ENCODE data around the gene TNRC18. TPM values are rescaled to one million over a fixed set of nuclear protein-coding genes. Genes with fewer than 3 reads are reported as not detected.

The TNRC18 gene
- total RNA-seq, 4 donors from 2014 or later = 17.9 to 75.5 (median 48.4) TPM

GRCh38 chr7:5469375-5470166, 45.9 kb upstream of the TNRC18 start:
- WGBS, 2 donors = 62 to 78% methylated on average over 29 of the region's 32 CpGs
- DNase-seq = no peak
- H3K36me3 ChIP-seq = no peaks in the 10 kb centered on the region
- no peak overlapping the region for H3K27ac ChIP-seq
- intact Hi-C loops (cut with DNase I) = no loop called here
- TF ChIP-seq POLR2A (IDR thresholded peaks at IDR 0.05) = no peak
- TF ChIP-seq CTCF (IDR thresholded peaks at IDR 0.05) = no peak
- no peak overlapping the region for H3K4me3 ChIP-seq
- no peaks in the 10 kb centered on the region for H3K27me3 ChIP-seq
- H3K9me3 ChIP-seq = peaks cover 0 to 7% (median 0%) of the 10 kb centered on the region in 3 donors
- H3K4me1 ChIP-seq = peaks cover 0 to 8% (median 0%) of the 10 kb centered on the region in 3 donors

- H3K27ac ChIP-seq = no peak overlapping the region
- intact Hi-C loops (cut with DNase I) = no loop called here
- no peaks in the 10 kb centered on the region for H3K36me3 ChIP-seq
- no peak overlapping the region for H3K4me3 ChIP-seq
- no peak for TF ChIP-seq POLR2A (IDR thresholded peaks at IDR 0.05)
- TF ChIP-seq CTCF (IDR thresholded peaks at IDR 0.05) = no peak
- DNase-seq = no peak
- no peaks in the 10 kb centered on the region for H3K27me3 ChIP-seq
- WGBS, 2 donors = 78 to 79% methylated on average over 9 of the region's 9 CpGs
- H3K4me1 ChIP-seq = peaks cover 0 to 8% (median 0%) of the 10 kb centered on the region in 3 donors
- H3K9me3 ChIP-seq = peaks cover 0 to 6% (median 0%) of the 10 kb centered on the region in 3 donors
Measured at GRCh38 chr7:5467645-5468044, 44.0 kb upstream of the TNRC18 start.

GRCh38 chr7:5466551-5466950, 42.9 kb upstream of the TNRC18 start:
- H3K27ac ChIP-seq = no peak overlapping the region
- no peak overlapping the region for H3K4me3 ChIP-seq
- H3K27me3 ChIP-seq = no peaks in the 10 kb centered on the region
- TF ChIP-seq POLR2A (IDR thresholded peaks at IDR 0.05) (no peak), CTCF (IDR thresholded peaks at IDR 0.05) (no peak)
- intact Hi-C loops (cut with DNase I) = no loop called here
- 93 to 95% methylated on average over 3 to 13 of the region's 14 CpGs for WGBS, 2 donors
- DNase-seq = no peak
- H3K9me3 ChIP-seq = no peaks in the 10 kb centered on the region
- peaks cover 0 to 8% (median 0%) of the 10 kb centered on the region in 3 donors for H3K4me1 ChIP-seq
- H3K36me3 ChIP-seq = no peaks in the 10 kb centered on the region

GRCh38 chr7:5463031-5463430, 39.4 kb upstream of the TNRC18 start:
- no peaks in the 10 kb centered on the region for H3K9me3 ChIP-seq

More at GRCh38 chr7:5463031-5463430, 39.4 kb upstream of the TNRC18 start:
- H3K4me1 ChIP-seq = peaks cover 0 to 2% (median 0%) of the 10 kb centered on the region in 3 donors
- WGBS, 2 donors = 61 to 71% methylated on average over 3 of the region's 3 CpGs
- H3K27me3 ChIP-seq = no peaks in the 10 kb centered on the region
- H3K27ac ChIP-seq = no peak overlapping the region
- intact Hi-C loops (cut with DNase I) = no loop called here
- H3K4me3 ChIP-seq = no peak overlapping the region
- no peak for TF ChIP-seq POLR2A (IDR thresholded peaks at IDR 0.05)
- TF ChIP-seq CTCF (IDR thresholded peaks at IDR 0.05) = no peak
- DNase-seq = no peak
- H3K36me3 ChIP-seq = no peaks in the 10 kb centered on the region

Measured in esophagus squamous epithelium (tissue), 5 donors.